Epithelial cell of proximal tubule (primary cell): ENCODE results near the gene RRAGD. TPM values are rescaled to one million over a fixed set of nuclear protein-coding genes. Genes with fewer than 3 reads are reported as not detected.

ENCODE experiments used
- DNase-seq: peaks from one replicate; pipeline ENCODE4 v3.0.0-alpha.2; 2011; ENCODE audit warnings: low read depth
- H3K4me3 ChIP-seq: 2 replicates; pipeline ENCODE4 v1.5.1; 2011; ENCODE audit warnings: low read depth, mild to moderate bottlenecking, low read length
- CTCF ChIP-seq: conservative IDR thresholded peaks from 2 replicates; pipeline ENCODE4 v1.5.1; 2012; ENCODE audit warnings: low read depth, mild to moderate bottlenecking, low read length
- total RNA-seq: library from RNA; depleted of rRNA; stranded (reverse); fragments of >200 nt; gene quantifications from 2 replicates; pipeline ENCODE4 v1.2.3, GENCODE V29; 2015

The RRAGD gene
- total RNA-seq, 1 donor from 2014 or later = 12.7 TPM

- peak; percentile 91 for TF ChIP-seq CTCF
- H3K4me3 ChIP-seq = no peak overlapping the region
- no peak for DNase-seq
These were observed 44.0 kb downstream of the RRAGD start for GRCh38 chr6:89368107-89368506.

GRCh38 chr6:89364586-89364985 is 47.5 kb downstream of the RRAGD start:
- no peak overlapping the region for H3K4me3 ChIP-seq
- TF ChIP-seq CTCF = no peak
- no peak for DNase-seq

GRCh38 chr6:89361171-89361570 is 50.9 kb downstream of the RRAGD start:
- no peak for DNase-seq
- H3K4me3 ChIP-seq = no peak overlapping the region
- TF ChIP-seq CTCF = no peak

GRCh38 chr6:89360415-89360999 is 51.6 kb downstream of the RRAGD start:
- TF ChIP-seq CTCF = no peak
- no peak for DNase-seq
- no peak overlapping the region for H3K4me3 ChIP-seq

- no peak overlapping the region for H3K4me3 ChIP-seq
- TF ChIP-seq CTCF = no peak
- no peak for DNase-seq
These were observed 52.5 kb downstream of the RRAGD start for GRCh38 chr6:89359561-89359960.

- H3K4me3 ChIP-seq = peak overlapping the region; percentile 42
- TF ChIP-seq CTCF = no peak
- DNase-seq = no peak
These were observed 54.7 kb downstream of the RRAGD start for GRCh38 chr6:89357390-89357789.

- no peak overlapping the region for H3K4me3 ChIP-seq
- TF ChIP-seq CTCF = no peak
- DNase-seq = no peak
These were observed 55.4 kb downstream of the RRAGD start for GRCh38 chr6:89356642-89357170.
